Psoas muscle (tissue), 8 donors: Measurements from ENCODE around the gene TRMT61A. TPM values are rescaled to one million over a fixed set of nuclear protein-coding genes. Genes with fewer than 3 reads are reported as not detected.

Experiments used
- ATAC-seq, 4 donors: fragments of 200-7000 bp; cut with Tn5 transposase; one replicate each; pipeline ENCODE4 v1.9.1; 2020; ENCODE audit warnings: moderate library complexity in 3 of 4, mild to moderate bottlenecking in 2 of 4
- DNase-seq, 2 donors: peaks; one replicate each; pipeline ENCODE4 v3.0.0-alpha.2; 2020
- H3K27ac ChIP-seq: fragments of 200-600 bp; one replicate; pipeline ENCODE4 v1.8.0; 2022
- H3K27me3 ChIP-seq, 3 donors: fragments of 200-600 bp in 1 of 3; one replicate each; pipeline versions ENCODE4 v1.6.1 to v1.8.0; 2013 to 2022; ENCODE audit warnings: low read length in 2 of 3, mild to moderate bottlenecking in 2 of 3, moderate library complexity in 1 of 3; ENCODE audit not compliant: insufficient read depth in 3 of 3
- H3K36me3 ChIP-seq, 2 donors: fragments of 200-600 bp in 1 of 2; one replicate each; pipeline versions ENCODE4 v1.6.1 to v1.8.0; 2013 to 2022; ENCODE audit warnings: low read depth in 1 of 2, mild to moderate bottlenecking in 1 of 2, moderate library complexity in 1 of 2; ENCODE audit not compliant: insufficient read depth in 1 of 2
- H3K4me1 ChIP-seq: fragments of 200-600 bp; one replicate; pipeline ENCODE4 v1.8.0; 2022
- H3K4me3 ChIP-seq: fragments of 200-600 bp; one replicate; pipeline ENCODE4 v1.8.0; 2022; ENCODE audit warnings: mild to moderate bottlenecking
- H3K9me3 ChIP-seq: fragments of 200-600 bp; one replicate; pipeline ENCODE4 v1.8.0; 2022
- WGBS, 3 donors: extraction: QIAGEN DNeasy Blood & Tissue Kit; methylation state at CpG; one replicate each; pipeline versions ENCODE4 v1.1.6 to v1.1.7; 2013; 5-methylcytosine and 5-hydroxymethylcytosine counted together
- intact Hi-C, 2 donors: fragments of 100-400 bp; cut with DNase I; formaldehyde crosslinking; loops; one replicate each; pipeline versions ENCODE4 v1.11.0 to v1.14.2; 2022
- long read RNA-seq, 2 donors: library from polyadenylated mRNA; unstranded; transcript quantifications; one replicate each; pipeline ENCODE4 v2.0.0, GENCODE V29; 2021
- polyA plus RNA-seq, 3 donors: library from polyadenylated mRNA; stranded (reverse); fragments of 200-250 nt; gene quantifications; one replicate each; pipeline ENCODE4 v1.2.3, GENCODE V29; 2013
- total RNA-seq, 4 donors: library from RNA; stranded (reverse); fragmentation: NEBNext Ultra II Directional in 2 of 4; extraction: Animal tissue kit (Norgen Biotek cat#: 25700) in 2 of 4; gene quantifications; one replicate each; pipeline versions ENCODE4 v1.2.1 to v1.2.4, GENCODE V29; 2021 to 2023
- TF ChIP-seq, protein P1 (sequence below): fragments of 200-600 bp; IDR thresholded peaks from one replicate; pipeline ENCODE4 v1.8.0; 2022; ENCODE audit warnings: antibody characterized with exemption
- donor health status: healthy with polysubstance abuse.
- donor health status: DM: no; HTN: no; CAD: no; lungs with moderate emphysema.
- donor health status: Bipolar disorder and iron deficiency.
- donor health status: healthy.
- donor health status: DM: yes; HTN: yes; CAD: no.
- donor health status: DM: no; HTN: no; CAD: no.
- donor health status: DM: no; HTN: no; CAD: no.
- donor health status: DM: yes; HTN: yes; CAD: no.

Gene TRMT61A
- total RNA-seq: 10 to 100 TPM in 1 of 4 donors, 1 to 10 TPM in 3; 6.5 to 12.7 (median 7.8) TPM
- polyA plus RNA-seq: 10 to 100 TPM; 13.1 to 29.5 (median 13.3) TPM
- long read RNA-seq, donor 1, transcript TRMT61A-202 (4 exons, 3,229 nt): major isoform, 15 of 34 reads
- long read RNA-seq, donor 1, partial matches to known transcripts: 17 of 34 reads
- long read RNA-seq, donor 1, other reads (novel, unspliced or antisense): 2 of 34 reads
- long read RNA-seq, donor 2, transcript TRMT61A-202 (4 exons, 3,229 nt): major isoform, 54 of 93 reads
- long read RNA-seq, donor 2, partial matches to known transcripts: 31 of 93 reads
- long read RNA-seq, donor 2, other reads (novel, unspliced or antisense): 8 of 93 reads

DNA sequence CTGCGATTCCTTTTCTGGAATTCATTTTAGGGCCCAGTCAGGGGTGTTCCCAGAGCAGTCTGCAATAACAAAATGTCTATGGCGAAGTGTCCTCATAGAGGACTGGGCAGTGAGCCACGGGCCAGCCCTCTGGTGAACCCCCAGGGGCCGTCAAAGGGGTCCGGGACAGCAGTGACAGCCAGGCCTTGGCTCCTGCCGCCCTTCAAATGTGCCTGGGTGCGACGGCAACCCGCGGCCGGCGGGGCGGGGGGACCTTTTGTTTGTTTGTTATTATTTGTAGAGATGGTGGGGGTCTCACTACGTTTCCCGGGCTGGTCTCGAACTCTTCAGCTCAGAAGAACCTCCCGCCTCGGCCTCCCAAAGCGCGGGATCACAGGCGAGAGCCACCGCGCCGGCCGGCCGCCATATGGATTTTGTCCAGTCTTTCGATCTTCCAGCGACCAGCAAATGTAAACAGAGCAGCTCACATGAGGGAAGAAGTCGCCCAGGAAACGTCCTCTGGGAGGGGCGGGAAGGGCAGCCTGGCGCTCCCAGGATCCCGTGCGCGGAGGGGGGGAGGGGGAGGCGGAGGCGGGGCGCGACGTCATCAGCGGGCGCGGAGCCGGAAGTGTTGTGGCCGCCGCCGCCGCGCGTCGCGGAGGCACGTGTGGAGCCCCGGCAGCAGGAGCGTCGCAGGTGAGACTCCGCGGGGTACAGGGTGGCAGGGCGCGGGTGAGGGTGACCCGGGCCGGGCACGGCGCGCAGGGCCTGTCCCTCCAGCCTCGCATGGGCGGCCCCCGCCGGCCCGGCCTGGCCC lies at the start of gene TRMT61A:
Gene TRMT61A (plus strand): TSS at position 610 of the 796 bp plus-strand sequence. CDS start 783 bp downstream, outside the sequence.
- peaks cover 19% of the 10 kb centered on the region for H3K4me1 ChIP-seq
- 0 to 2% (median 1%) methylated on average over 33 to 68 of the region's 70 CpGs for WGBS, 3 donors

DNA sequence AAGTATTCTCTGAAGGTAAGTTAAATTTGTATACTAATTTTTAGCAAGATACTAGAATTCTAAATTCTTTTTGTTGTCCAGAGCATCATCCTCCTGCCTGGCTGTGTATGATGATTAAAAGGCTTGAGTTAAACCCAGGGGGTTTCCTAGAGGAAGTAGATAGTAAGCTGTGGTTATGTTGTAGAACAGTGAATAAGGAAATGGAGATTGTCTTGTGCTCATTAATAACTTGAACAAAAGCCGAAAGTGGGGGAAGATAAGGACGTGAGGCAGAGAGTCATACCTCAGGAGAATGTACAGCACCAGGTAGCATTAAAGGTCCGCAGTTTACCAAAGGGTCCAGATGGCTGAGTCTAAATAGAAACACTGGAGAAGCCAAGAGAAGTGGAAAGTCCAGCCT lies 48.4 kb upstream of the TRMT61A start:
- H3K4me1 ChIP-seq: no peaks in the 10 kb centered on the region
- no peaks in the 10 kb centered on the region for H3K27me3 ChIP-seq
- DNase-seq (no peak), ATAC-seq (no peak)
- H3K36me3 ChIP-seq: peaks cover 5 to 80% of the 10 kb centered on the region in 2 donors
- H3K27ac ChIP-seq: no peak overlapping the region
- intact Hi-C loops: no loop called here
- TF ChIP-seq, protein P1, sequence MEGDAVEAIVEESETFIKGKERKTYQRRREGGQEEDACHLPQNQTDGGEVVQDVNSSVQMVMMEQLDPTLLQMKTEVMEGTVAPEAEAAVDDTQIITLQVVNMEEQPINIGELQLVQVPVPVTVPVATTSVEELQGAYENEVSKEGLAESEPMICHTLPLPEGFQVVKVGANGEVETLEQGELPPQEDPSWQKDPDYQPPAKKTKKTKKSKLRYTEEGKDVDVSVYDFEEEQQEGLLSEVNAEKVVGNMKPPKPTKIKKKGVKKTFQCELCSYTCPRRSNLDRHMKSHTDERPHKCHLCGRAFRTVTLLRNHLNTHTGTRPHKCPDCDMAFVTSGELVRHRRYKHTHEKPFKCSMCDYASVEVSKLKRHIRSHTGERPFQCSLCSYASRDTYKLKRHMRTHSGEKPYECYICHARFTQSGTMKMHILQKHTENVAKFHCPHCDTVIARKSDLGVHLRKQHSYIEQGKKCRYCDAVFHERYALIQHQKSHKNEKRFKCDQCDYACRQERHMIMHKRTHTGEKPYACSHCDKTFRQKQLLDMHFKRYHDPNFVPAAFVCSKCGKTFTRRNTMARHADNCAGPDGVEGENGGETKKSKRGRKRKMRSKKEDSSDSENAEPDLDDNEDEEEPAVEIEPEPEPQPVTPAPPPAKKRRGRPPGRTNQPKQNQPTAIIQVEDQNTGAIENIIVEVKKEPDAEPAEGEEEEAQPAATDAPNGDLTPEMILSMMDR: no peak
- H3K4me3 ChIP-seq: no peak overlapping the region
- 76 to 86% (median 83%) methylated on average over 3 of the region's 3 CpGs for WGBS, 3 donors
- H3K9me3 ChIP-seq: no peaks in the 10 kb centered on the region

More for the DNA sequence above, at the start of gene TRMT61A:
- Histone ChIP-seq H3K4me3 (peak within 1 kb of the TSS; percentile 84), H3K27ac (peak within 1 kb of the TSS; percentile 88), H3K9me3 (no peaks in the 10 kb centered on the region), H3K27me3 (no peaks in the 10 kb centered on the region), H3K36me3 (peaks cover 0 to 28% of the 10 kb centered on the region in 2 donors)
- intact Hi-C loops: no loop called here
- ATAC-seq (peak; percentile 88 to 94 (median 92)), DNase-seq (peak; percentile 89 to 94)
- TF ChIP-seq, protein P1: no peak

DNA sequence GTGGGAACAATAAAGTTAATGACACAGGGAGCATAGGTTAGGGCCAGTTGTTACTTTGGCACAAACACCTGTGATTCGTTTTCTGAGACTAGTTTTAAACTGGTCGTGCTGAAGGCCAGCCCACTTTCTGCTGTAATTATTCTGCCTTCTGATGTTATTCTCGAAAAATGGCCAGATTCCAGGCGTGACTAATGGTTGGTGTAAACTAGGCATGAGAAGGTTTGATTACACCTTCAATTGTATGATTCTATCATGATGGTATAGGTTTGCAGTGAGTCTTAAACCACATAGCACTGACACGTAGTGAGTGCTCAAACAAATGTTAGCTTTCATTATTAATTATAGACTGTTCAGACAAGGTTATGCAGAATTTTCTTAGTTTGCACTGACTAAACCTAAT lies 45.4 kb upstream of the TRMT61A start:
- H3K4me3 ChIP-seq: no peak overlapping the region
- whole genome bisulfite sequencing, 3 donors: 39 to 59% (median 47%) methylated on average over 5 of the region's 5 CpGs

DNA sequence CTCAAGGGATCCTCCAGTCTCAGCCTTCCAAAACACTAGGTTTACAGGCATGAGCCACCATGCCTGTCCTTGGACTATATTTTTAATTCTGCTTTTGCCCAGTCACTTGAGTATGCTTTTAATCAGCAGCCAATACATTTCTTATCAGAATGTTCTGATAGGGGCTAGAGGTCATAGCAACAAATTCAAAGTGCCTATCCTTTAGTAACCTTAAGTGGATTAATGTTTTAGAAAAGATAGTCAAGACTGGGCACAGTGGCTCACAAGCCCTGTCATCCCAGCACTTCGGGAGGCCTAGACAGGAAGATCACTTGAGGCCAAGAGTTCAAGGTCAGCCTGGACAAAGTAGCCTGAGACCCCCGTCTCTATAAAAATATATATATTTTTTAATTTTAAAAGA lies 43.5 kb upstream of the TRMT61A start:
- Histone ChIP-seq H3K4me1 (peaks cover 26% of the 10 kb centered on the region), H3K9me3 (no peaks in the 10 kb centered on the region), H3K27ac (no peak overlapping the region), H3K27me3 (no peaks in the 10 kb centered on the region), H3K4me3 (no peak overlapping the region), H3K36me3 (peaks cover 2 to 40% of the 10 kb centered on the region in 2 donors)
- WGBS, 3 donors: 88 to 94% (median 92%) methylated on average over 2 of the region's 2 CpGs
- TF ChIP-seq, protein P1: no peak
- ATAC-seq: no peak
- no peak for DNase-seq
- intact Hi-C loops: no loop called here

More for the DNA sequence above, 45.4 kb upstream of the TRMT61A start:
- TF ChIP-seq, protein P1: no peak
- ATAC-seq (no peak), DNase-seq (no peak)
- Histone ChIP-seq H3K9me3 (no peaks in the 10 kb centered on the region), H3K27me3 (no peaks in the 10 kb centered on the region), H3K36me3 (peaks cover 0 to 55% of the 10 kb centered on the region in 2 donors), H3K27ac (peak overlapping the region; percentile 36), H3K4me1 (peaks cover 9% of the 10 kb centered on the region)
- intact Hi-C loops: no loop called here
